GM18907 (cell line): ENCODE results near the gene CMKLR1.

Experiments
- ATAC-seq: cut with Tn5 transposase; IDR thresholded peaks from one replicate; pipeline ENCODE4 v1.9.1; 2021; ENCODE audit warnings: mild to moderate bottlenecking, moderate library complexity; ENCODE audit not compliant: unreplicated experiment

The CMKLR1 gene

GRCh38 chr12:108337235-108338223 lies 1.6 kb downstream of the CMKLR1 start:
- no peak for ATAC-seq

DNA sequence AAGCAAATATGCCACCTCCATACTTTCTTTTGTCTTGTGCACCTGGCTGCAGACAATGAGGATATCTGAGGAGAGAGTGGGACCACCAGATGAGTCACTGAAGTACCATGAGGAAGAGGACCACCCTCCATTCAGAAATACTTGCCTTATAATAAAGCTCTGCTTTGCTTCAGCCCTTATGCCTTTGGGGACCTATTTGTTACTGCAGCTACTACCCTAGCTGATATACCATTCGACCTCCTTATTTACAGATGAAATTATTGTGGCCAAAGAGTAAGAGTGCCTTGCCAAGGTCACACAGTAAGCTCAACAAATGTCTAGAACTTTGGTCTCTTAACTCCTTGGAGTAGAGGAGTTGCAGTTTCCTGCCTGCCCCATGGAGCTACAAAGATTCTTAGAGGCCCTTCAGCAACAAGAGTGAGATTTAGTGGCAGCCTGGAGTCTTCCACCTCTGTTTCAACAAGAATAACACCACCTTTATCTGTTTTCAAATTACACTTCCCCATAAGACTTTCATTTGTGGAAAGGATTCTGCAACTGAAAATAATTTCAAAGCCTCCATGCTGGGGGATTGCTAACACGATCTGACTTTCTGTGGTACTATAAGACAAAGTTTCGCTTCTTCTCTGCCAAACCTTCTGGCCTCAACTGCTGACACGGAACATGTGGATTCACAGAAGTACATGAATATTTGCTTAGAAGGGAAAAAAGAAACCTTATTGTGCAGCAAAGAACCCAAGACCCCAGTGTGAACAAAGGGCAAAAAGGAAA lies 3.6 kb downstream of the CMKLR1 start:
- ATAC-seq, result peak; percentile 53

DNA sequence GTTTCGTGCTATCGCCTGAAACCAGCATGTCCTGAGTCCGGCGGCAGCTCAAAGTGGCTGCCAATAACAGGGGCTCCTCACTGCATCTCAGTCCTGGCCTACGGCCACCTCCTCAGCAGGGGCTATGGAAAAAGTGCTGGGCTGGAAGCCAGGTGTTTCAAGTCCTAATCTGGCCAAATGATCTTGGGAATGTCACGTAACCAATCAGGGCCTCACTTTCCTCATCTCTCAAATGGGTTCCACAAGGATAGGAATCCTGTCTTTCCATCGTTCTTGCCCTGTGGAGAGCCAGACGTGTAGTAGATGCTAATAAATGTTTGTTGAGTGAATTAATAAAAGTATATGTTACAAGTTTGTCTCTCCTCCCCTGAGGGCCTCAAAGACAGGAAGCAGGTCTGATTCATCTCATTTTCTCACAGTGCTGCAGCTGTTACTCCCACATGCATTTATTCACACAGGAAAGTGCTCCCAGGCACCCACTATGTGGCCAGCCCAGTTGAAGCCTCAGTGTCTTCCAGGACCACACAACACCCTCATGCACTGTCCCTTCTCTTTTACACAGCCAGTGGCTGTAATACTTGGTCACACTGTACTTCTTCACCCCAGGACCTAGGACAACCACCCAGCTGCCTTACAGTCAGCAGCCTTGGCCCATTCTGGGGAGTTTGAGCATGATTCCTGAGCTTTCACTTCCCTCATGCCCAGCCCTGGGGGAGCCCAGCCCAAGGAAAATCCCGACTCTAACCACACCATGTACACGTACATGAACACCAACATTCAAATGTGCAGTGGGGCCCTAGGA lies 5.0 kb downstream of the CMKLR1 start:
- peak; percentile 47 for ATAC-seq

GRCh38 chr12:108332791-108333382 lies 6.2 kb downstream of the CMKLR1 start:
- ATAC-seq, result no peak

DNA sequence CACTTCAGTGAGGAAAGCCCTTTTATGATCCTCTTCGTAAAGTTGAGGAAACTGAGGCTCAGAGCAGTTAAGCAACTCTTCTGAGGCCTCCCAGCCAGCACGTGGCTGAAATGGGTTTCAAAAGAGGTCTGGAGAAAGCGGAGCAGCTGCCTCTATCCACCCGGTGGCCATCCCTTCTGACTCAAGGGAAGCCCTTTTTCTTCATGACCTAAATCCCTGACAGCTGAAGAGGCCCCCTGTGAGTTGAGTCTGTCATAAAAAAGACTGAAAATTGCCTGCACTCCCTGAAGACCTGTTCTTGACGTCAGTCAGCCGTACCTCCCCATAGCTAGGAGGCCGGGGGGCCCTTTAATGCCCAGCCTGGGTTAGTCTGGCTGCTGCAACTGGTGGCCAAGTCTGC lies 10.7 kb downstream of the CMKLR1 start:
- ATAC-seq, result no peak

DNA sequence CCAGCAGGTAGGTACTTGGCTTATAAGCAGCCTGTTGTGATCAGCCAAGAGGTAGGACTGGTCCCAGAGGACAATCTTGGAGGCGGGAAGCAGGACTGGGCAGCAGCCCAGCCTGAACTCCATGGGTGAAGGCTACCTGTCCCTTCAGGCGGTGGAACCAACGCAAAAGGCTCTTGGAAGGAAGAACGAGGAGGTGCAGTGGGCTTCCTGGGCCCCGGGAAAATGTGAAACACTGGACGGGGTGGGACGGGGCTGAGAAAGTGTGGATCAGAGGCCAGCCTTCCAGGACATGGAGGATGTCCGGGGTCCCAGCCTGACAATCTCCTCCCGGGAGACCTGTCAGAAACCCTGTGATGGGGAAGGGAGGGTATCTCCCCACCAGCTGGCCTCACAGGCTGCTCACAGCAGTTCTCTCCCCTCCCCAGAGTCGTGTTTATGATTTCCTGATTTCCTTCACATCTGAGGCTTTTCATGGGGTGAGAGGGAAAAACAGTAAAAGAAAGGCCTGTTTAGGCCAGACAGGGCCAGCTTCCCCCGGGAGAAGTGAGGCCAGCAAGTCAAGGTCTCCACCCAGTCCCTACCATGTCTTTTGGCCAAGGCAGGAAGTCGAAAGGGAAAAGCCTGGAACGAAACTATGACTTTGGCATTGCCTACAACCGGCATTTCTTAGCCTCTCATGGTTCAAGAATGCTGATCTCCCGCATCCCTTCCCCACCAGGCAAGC lies 11.3 kb downstream of the CMKLR1 start:
- no peak for ATAC-seq

- ATAC-seq, result no peak
Observed at GRCh38 chr12:108326254-108326750, 12.8 kb downstream of the CMKLR1 start.

GRCh38 chr12:108325549-108325948 lies 13.6 kb downstream of the CMKLR1 start:
- ATAC-seq, result no peak

GRCh38 chr12:108325018-108325358 lies 14.1 kb downstream of the CMKLR1 start:
- no peak for ATAC-seq

DNA sequence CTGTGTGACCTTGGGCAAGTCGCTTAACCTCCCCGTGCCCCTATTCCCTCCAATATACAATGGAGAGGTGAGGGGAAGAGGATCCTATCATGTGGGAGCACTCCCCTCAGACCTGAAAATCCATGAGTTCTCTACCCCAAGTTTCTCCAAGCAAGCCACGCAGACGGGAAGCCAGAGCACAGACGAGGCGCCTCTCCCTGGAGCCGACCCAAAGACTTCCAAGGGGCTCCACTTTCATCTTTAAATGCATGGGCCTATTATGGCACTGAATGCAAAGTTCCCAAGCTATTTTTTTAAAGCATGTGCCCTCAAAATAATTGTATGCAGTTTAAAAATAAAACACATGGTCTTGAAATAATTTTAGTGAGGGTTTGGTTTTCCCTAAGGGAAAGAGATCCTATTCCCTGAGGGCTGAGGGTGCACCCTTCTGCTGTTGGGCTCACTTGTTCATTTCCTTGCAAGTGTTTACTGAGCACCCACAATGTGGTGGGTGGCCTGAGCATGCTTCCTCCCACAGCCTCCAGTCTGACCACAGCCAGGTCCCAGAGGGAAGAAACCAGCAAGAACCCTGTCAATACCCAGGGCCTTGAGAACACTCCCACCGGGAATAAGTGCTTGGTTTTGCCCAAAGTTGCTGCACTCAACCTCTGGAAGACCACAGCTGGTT lies 14.6 kb downstream of the CMKLR1 start:
- ATAC-seq, result no peak

- no peak for ATAC-seq
Observed at GRCh38 chr12:108323581-108323980, 15.5 kb downstream of the CMKLR1 start.

DNA sequence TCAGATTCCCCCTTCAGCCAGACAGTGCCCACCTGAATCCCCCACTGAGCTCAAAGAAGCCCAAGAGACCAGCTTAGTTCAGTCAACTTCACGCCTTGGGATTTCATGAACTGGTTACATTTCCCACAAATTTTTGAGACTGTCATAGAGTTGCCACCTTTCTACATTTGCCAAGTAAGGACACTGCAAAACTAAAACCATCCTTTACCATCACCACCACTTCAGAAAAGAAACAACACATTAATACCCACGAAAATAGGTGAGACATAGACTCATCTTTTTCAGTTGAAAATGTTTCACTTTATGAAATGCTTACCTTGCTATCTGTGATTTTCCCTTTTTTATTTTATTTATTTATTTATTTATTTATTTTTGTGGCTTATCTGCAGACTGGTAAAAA lies 16.1 kb downstream of the CMKLR1 start:
- ATAC-seq, result no peak

DNA sequence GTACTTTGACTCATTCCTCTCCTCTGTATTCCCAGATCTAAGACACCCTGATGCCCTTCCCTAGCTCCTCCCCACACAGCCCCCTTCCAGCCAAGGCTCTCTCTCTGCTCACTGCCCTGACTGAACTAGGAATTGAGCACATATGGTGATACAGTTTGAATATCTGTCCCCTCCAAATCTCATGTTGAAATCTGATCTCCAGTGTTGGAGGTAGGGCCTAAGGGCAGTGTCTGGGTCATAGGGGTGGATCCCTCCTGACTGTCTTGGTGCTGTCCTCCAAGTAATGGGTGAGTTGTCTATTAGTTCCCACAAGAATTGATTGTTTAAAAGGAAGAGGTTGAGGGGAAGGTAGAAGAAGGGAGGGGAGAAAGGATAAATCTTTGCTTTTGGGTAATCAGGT lies 17.4 kb downstream of the CMKLR1 start:
- ATAC-seq, result no peak

DNA sequence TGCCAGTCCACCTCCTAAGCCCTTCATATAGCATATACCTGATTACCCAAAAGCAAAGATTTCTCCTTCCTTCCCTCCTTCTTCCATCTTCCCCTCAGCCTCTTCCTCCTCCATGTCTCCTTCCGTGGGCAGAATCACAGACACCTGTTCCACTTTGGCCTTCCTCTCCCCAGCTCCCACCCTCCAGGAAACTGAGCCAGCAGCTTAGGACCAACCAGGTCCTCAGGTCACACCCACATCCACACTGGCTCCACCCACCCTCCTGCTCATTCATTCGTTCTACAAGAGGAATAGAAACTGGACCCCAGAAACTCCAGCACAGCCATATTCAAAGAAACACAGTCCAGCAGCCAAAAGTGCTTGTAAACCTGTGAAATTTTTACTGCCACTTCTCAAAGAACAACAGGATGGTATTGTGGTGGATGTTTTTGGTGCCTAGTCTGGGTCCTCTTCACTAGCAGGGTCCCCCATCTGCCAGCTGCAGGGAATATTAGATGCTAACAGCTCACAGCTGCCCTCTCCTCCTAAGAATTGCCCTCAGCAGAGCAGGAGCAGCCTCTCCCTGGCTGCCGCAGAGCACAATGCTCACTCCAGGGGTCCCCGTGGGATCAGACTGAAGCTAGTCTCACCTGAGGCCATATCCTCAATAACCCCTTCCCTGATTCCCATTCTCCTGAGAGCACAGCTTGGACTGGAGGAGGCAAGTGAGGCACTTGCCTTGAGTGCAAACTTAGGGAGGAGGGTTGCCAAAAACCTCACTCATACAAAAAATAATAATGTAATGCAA lies 18.4 kb downstream of the CMKLR1 start:
- ATAC-seq, result no peak

DNA sequence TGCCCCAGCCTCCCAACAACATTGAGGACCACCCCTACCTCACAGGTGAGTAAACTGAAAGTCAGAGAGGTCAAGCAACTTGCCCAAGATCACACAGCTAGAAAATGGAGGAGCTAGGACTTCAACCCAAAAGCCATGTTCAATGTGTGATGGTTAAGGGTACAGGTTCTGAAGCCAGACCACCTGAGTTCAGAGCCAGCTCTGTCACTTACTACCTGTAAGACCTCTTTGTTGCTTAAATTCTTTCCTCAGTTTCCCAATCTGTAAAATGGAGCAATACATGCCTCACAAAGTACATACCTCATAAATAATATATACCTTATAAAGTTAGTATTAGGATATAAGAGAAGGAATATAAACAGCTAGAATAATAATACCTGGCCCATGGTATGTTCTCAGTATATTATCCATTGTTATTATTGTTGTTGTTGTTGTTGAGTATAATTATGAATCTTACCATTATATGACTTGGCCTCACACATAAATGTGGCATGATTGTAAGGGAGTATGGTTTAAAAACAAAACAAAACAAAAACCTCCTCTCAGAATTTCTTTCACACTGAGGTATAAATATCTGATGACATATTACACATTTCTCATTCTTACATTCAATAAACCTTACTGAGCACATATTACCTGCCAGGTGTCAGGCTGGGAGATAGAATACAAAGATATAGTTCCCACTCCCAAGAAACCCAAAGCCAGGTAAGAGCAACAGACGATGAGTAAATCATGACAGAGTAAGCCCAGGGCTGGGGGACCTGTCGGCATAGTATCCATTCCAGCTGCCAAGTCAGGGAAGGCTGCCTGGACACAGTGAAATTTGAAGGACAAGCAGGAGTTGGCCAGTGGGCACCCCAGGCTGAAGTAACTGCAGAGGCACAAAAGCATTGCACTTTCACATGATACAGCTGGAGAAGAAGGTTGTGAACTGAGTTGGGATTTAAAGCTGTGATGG lies 19.6 kb downstream of the CMKLR1 start:
- no peak for ATAC-seq

DNA sequence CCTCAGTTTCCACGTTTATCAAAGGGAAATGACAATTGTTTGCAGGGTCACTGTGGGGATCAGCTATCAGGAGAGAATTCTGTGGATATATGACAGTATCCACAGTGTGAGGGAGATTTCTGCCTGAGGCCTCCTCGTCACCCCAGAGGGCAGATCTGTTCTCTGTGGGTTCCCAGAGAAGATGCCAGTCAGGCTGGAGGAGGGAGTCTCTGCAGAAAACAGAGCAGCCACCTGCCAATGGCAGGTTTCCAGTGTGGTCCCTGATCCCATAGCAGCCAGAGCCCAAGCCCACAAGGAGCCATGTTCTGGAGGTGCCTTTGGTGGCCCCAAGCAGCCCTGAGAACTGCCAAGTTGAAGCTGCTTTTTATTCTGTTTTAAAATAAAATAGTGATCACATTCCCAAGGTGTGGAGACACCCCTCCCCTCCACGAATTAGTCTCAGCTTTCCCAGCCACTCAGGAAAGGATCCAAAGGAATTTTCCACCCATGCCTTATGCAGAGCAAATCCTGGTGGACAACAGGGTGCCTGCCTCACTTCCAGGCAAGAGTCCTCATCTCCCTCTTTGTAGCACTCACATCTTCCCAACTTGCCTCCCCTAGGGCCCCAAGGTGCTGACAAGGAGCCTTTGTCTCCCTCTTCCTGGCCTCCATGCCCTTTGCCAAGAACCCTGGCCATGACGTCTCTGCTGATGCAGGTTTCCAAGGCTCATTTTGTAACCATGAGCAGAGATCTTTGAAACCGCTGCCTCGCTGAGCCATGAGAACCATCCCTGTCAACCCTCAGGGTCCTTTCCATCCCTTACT lies 20.4 kb downstream of the CMKLR1 start:
- no peak for ATAC-seq
